Endothelial cell (in vitro differentiated cells): Measurements from ENCODE around the gene CRX. TPM values are rescaled to one million over a fixed set of nuclear protein-coding genes. Genes with fewer than 3 reads are reported as not detected.

Source experiments
- DNase-seq: peaks from one replicate; pipeline ENCODE4 v3.0.0; 2021; ENCODE audit warnings: low spot score
- H3K27ac Mint-ChIP-seq: one replicate; pipeline ENCODE4 v1.8.0; 2021; ENCODE audit warnings: mixed read lengths, inconsistent platforms; ENCODE audit not compliant: unreplicated experiment
- H3K27me3 Mint-ChIP-seq: one replicate; pipeline ENCODE4 v1.8.0; 2021; ENCODE audit warnings: mild to moderate bottlenecking, moderate library complexity, mixed read lengths, inconsistent platforms; ENCODE audit not compliant: unreplicated experiment
- H3K36me3 Mint-ChIP-seq: one replicate; pipeline ENCODE4 v1.8.0; 2021; ENCODE audit warnings: mild to moderate bottlenecking, low read depth, mixed read lengths, inconsistent platforms; ENCODE audit not compliant: unreplicated experiment
- H3K4me1 Mint-ChIP-seq: one replicate; pipeline ENCODE4 v1.8.0; 2021; ENCODE audit warnings: mild to moderate bottlenecking, mixed read lengths, inconsistent platforms; ENCODE audit not compliant: unreplicated experiment
- H3K4me3 Mint-ChIP-seq: one replicate; pipeline ENCODE4 v1.8.0; 2021; ENCODE audit warnings: mild to moderate bottlenecking, mixed read lengths, inconsistent platforms; ENCODE audit not compliant: unreplicated experiment
- H3K9me3 Mint-ChIP-seq: one replicate; pipeline ENCODE4 v1.8.0; 2021; ENCODE audit warnings: mixed read lengths, inconsistent platforms; ENCODE audit not compliant: unreplicated experiment
- CTCF ChIP-seq: fragments of 200-600 bp; sonication (generic); IDR thresholded peaks from one replicate; pipeline ENCODE4 v1.5.0; 2021; ENCODE audit warnings: antibody characterized with exemption; ENCODE audit not compliant: unreplicated experiment
- total RNA-seq: library from RNA; stranded (reverse); fragmentation: NEBNext Ultra II Directional; extraction: Animal tissue kit (Norgen Biotek cat#: 25700); gene quantifications from one replicate; pipeline ENCODE4 v1.2.1, GENCODE V29; 2021; ENCODE audit not compliant: unreplicated experiment

Gene CRX
- total RNA-seq, 1 donor from 2014 or later, result not detected

- Mint-ChIP-seq H3K9me3 (no peaks in the 10 kb centered on the region), H3K27me3 (peaks cover 3% of the 10 kb centered on the region), H3K36me3 (no peaks in the 10 kb centered on the region), H3K27ac (no peak overlapping the region), H3K4me3 (no peak overlapping the region), H3K4me1 (peaks cover 3% of the 10 kb centered on the region)
- TF ChIP-seq CTCF, result no peak
- DNase-seq, result no peak
Observed at GRCh38 chr19:47881757-47882156, 60.0 kb downstream of the CRX start.

- Mint-ChIP-seq H3K36me3 (no peaks in the 10 kb centered on the region), H3K27ac (no peak overlapping the region), H3K9me3 (no peaks in the 10 kb centered on the region), H3K4me3 (no peak overlapping the region), H3K27me3 (peaks cover 3% of the 10 kb centered on the region), H3K4me1 (peaks cover 3% of the 10 kb centered on the region)
- no peak for TF ChIP-seq CTCF
- DNase-seq, result no peak
Observed at GRCh38 chr19:47882890-47883289, 61.2 kb downstream of the CRX start.

- Mint-ChIP-seq H3K27me3 (peaks cover 3% of the 10 kb centered on the region), H3K27ac (no peak overlapping the region), H3K4me3 (no peak overlapping the region), H3K4me1 (no peaks in the 10 kb centered on the region), H3K36me3 (no peaks in the 10 kb centered on the region), H3K9me3 (no peaks in the 10 kb centered on the region)
- no peak for TF ChIP-seq CTCF
- DNase-seq, result no peak
Observed at GRCh38 chr19:47885067-47885463, 63.3 kb downstream of the CRX start.

- H3K27ac Mint-ChIP-seq, result no peak within 1 kb of the TSS
- H3K9me3 Mint-ChIP-seq, result no peaks in the 10 kb centered on the region
- peaks cover 4% of the 10 kb centered on the region for H3K36me3 Mint-ChIP-seq
- peaks cover 3% of the 10 kb centered on the region for H3K27me3 Mint-ChIP-seq
- TF ChIP-seq CTCF, result no peak
- no peak for DNase-seq
- H3K4me3 Mint-ChIP-seq, result no peak within 1 kb of the TSS
- H3K4me1 Mint-ChIP-seq, result peaks cover 6% of the 10 kb centered on the region
Observed at GRCh38 chr19:47886010-47886559, 64.3 kb downstream of the CRX start, which contains the start of gene SULT2A1. TSS of gene SULT2A1 (minus strand) at chr19:47886315. CDS start at chr19:47886257, 58 bp downstream.

- peak overlapping the region; percentile 80 for H3K4me3 Mint-ChIP-seq
- no peaks in the 10 kb centered on the region for H3K27me3 Mint-ChIP-seq
- DNase-seq, result no peak
- peak overlapping the region; percentile 54 for H3K27ac Mint-ChIP-seq
- peaks cover 12% of the 10 kb centered on the region for H3K4me1 Mint-ChIP-seq
- H3K9me3 Mint-ChIP-seq, result no peaks in the 10 kb centered on the region
- H3K36me3 Mint-ChIP-seq, result peaks cover 4% of the 10 kb centered on the region
- no peak for TF ChIP-seq CTCF
Observed at GRCh38 chr19:47890865-47891621, 69.3 kb downstream of the CRX start.
